Stimulated activated CD8-positive, alpha-beta memory T cell treated with anti-CD3 and anti-CD28 coated beads, Interleukin-7, amount 100 ng/mL, for 48 hours (primary cell): Measurements from ENCODE around the gene EMID1.

Source experiments
- DNase-seq, 2 donors: peaks; one replicate each; pipeline ENCODE4 v3.0.0-alpha.2; 2020; ENCODE audit warnings: low read depth in 1 of 2; ENCODE audit errors: extremely low read depth in 1 of 2

EMID1 gene

GRCh38 chr22:29258407-29259252, 52.9 kb downstream of the EMID1 start:
- DNase-seq, result no peak

DNA sequence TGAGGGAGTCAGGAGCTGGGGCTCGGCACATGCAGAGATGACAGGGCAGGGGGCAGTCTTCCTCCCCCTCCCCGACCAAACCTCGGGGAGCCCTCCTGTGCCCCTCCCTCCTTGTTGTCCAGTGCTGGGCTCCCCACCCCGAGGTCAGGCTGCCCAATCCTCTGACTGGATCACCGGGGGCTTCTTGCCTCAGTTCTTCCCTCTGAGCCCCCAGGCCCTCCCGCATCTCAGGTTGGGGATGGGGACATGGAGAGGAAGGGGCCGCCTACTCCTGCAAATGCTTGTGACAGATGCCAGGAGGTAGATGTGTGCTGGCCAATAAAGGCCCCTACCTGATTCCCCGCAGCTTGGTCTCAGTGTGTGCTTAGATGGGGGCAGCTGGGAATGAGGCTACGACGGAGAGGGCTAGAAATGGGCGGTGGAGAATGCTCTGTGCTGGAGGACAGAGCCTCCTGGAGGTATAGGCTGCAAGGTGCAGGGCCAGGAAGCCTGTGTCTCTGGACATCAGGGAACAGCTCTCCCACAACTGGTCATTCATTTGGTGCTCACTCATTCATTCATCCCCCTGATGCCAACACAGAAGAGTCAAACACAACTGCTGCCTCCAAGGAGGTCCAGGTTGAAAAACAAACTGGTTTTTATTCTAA, 53.7 kb downstream of the EMID1 start:
- DNase-seq, result no peak

- no peak for DNase-seq
These were observed 54.4 kb downstream of the EMID1 start for GRCh38 chr22:29260031-29260560.

DNA sequence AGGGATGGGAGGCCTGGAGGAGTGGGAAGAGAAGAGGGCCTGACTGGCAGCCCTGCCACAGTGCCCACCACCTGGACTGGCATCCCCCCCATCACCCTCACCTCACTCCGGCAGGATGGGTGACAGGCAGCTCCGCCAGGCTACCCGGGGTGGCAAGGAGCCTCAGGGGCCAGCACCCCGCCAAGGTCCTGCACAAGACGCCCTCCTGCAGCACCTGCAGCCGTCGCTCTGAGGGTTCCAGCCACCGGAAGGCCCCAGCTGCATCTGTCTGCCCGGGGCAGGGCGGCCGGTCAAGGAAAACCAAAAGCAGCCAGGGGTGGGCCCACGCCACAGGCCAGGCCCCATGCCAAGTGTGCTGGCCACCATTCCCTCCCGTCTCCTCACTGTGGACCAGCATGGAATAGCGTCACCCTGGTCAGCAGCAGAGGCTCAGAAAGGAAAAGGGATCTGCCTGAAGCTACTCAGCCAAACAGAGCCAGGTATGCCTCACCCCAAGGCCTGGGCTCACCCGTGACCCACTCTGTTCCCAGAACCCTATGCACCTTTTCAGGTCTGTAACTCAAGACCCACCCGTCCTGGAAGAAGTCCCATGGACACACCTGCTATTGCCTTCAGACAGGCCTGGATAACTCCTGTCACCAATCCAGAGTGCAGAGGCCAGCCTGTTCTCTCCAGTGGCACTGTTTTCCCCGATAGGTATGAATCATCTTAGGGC, 55.1 kb downstream of the EMID1 start:
- no peak for DNase-seq

DNA sequence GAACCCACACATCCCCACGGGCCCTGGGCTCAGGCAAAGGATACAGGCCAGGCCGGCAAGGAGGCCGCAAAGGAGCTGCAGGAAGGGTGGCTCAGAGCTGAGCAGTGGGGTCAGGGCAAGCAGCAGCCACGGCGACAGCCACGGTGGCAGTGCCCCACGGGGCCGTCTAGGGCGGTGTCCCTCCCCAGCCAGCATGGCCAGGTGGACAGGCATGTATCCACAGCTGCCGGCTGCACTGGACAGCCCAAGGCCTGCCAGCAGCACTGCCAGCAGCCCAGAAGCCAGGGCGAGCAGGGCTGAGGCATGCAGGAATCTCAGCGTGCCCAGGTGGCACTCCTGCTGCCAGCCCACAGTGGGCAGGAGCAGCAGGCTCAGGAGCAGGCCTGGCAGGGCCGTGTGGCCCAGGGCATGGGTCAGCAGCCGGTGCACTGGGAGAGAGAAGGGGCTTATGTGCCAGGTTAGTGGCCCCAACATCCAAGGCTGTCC, 58.1 kb downstream of the EMID1 start:
- no peak for DNase-seq

GRCh38 chr22:29265305-29265704, 59.6 kb downstream of the EMID1 start:
- no peak for DNase-seq

- no peak for DNase-seq
These were observed 60.2 kb downstream of the EMID1 start for GRCh38 chr22:29265929-29266328.

DNA sequence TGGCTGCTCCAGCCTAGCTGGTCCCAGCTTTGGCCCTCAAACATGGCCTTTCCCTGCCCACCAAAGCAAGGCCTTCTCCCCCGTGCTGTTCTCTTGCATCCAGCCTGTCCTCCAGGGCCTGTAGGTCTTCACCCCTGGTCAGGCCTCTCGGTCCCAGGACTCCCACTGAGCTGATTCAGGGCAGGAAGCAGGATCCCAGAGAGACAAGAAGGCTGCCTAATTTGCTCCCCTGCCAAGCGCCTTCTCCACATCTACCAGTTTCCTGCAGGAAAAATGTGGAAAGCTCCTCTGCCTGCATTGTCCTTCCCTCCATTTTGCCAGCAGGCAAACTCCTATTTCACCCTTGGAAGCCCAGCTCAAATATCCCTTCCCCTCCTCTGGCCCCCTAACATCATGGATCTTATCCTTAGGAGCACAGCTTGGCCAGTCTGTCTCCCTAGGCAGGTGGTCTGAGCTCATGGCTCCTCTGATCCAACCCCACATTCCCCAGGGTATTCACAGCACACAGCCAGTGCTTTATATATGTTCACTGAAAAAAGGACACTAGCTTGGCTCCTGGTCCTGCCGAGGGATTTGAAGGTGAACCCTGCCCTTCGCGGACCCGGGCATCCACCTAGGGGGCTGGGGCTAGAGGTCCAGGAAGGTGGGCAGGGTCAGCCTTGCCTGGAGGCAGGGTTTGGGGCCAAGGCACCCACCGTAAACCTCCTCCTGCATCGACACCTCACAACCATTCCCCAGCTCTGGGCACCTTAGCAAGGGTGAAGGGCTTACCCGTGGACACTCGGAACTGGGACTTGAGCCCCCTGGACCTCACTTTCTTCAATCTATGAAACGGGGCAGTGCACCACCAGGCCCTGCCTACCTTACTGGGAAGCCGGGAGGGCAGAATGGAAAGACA, 61.1 kb downstream of the EMID1 start:
- DNase-seq, result no peak

- DNase-seq, result no peak
These were observed 61.8 kb downstream of the EMID1 start for GRCh38 chr22:29267462-29267857.

DNA sequence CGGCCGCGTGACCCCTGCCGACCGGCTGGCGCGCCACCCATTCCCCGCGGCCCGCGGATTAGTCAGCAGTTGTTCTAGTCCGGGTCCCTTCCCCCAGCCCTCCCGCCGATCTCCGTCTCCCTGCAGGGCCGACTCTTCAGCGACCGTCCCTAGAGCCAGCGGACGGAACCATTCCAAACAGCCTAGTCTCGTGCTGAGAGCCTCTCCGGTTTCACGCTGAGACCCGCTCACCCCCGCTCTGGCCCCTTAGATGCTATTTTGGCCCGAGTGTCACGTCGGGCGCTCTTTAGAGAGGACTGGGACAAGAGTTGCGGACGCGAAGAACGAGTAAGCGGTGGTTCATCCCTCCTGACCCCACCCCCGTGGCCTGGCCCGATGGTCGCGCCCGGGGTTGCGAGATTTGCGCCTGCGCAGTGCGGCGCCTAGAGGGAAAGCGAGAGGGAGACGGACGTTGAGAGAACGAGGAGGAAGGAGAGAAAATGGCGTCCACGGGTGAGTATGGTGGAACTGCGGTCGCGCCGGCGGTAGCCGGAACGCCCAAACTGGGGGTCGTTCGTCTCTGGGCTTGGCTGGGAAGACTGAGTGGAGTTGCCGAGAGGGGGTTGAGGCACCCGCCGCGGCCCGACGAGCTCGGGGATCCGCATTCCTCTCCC, 62.3 kb downstream of the EMID1 start, which contains the start of the genes EWSR1 and RHBDD3:
Gene EWSR1, plus strand, starts transcription at position 411 of the 653 bp plus-strand sequence. Its CDS starts 69 bp downstream, at position 480.
Gene RHBDD3, minus strand, starts transcription at position 124 of the 653 bp plus-strand sequence. CDS start 2,355 bp downstream, outside the sequence.
- DNase-seq, result peak; percentile 92 to 95

DNA sequence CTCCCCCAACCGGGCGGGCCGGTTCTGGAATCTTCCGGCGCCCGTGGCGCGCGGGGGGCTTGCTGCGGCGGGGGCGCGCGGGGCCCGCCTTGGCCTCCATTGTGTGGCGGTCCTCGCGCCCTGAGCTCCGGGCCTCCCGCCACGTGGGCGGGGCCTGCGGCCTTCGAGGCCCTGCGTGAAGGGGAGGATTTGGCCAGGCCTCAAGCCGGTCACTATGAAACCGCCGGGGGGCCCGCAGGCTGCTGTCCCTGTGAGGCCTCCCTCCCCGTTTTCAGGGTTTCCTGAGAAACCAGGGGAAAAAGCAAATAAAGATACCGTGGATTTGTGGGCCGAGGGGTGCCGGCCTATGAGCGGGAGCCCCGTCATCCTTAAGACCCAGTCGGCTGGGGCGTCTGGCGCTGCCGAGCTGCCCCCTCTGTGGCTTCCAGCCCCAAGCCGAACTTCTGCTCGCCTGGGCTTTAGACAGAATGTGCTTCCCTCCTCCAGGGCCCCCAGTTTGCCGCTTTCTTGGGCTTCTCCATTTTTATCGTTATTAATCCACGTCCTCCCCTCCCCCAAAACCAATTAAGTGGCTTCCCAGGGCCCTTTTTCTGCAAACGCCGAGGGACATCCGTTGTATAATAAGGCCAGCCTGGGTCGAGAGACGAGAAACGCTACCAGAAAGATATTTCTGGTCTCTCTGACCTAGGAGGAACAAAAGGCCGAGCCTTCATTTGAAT, 63.0 kb downstream of the EMID1 start:
- peak in 1 of 2 donors; percentile 19 for DNase-seq

DNA sequence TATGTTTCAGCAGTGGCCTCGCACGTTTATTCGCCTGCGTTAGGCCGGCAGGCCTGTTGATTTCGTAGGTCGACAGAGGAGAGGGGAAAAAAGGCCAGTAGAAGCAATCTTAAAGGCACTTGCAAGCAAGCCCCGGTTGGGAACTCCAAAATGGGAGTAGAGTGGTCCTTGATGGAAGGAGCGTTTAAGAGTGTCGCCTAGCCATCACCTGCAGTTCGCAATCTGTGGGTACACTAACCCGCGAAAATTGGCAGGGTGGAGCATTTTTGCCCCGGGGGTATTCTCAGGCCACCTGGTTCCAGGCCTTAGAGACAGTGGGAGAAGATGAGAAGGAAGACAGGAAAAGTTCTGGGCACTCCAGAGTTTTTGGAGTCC, 63.5 kb downstream of the EMID1 start:
- DNase-seq, result no peak

DNA sequence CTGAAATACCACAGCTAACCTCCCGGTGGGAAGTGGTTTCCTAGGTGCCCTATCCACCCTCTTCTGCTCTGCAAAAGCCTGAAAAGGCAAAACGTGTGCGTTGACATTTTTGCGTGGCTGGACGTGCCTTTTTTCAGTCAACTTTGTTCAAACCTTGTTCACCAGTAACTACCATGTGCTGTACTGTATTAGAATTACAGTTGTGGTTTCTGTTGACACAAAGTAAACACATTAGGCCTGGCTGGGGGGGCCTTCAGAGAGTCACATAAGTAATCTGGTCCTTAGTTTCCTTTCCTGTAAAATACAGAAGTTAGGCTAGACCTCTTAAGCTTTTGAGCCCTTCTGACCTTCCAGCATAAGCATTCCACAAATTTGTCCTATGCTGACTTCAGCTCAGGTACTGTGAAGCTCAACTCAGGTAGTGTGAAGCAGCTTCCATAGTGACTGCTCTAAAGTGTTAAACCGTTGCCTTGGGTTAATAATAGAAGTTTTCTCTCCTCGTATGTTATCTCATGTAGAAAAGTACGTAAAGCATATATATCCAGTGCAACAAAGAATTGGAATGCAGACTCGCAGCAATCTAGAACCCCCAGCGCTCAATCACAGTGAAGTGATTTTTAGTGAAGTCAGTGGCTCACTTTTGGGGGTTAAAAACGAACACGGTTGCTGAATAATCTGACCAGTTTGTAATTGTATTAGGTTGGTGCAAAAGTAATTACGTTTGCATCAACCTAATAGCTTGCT, 64.2 kb downstream of the EMID1 start:
- no peak for DNase-seq

- no peak for DNase-seq
These were observed 65.0 kb downstream of the EMID1 start for GRCh38 chr22:29270475-29271271.

- DNase-seq, result no peak
These were observed 66.9 kb downstream of the EMID1 start for GRCh38 chr22:29272624-29273023.

DNA sequence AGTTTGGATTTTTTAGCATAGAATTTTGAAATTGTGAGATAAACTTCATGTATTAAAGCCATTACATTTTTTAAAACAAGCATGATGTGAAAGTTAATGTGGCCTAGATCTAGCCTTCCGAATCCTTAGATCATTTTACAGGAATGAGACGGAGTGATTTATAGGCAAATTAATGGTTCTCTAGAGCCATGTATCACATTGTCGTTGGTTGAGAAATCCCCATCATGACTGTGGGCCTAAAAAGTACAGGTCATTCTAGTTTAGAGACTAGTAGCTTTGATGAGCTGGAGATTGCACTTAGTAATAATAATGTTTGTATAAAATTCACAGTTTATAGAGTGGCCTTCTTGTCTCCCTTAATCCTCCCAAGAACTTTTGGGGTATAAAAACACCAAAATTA, 69.5 kb downstream of the EMID1 start:
- no peak for DNase-seq

DNA sequence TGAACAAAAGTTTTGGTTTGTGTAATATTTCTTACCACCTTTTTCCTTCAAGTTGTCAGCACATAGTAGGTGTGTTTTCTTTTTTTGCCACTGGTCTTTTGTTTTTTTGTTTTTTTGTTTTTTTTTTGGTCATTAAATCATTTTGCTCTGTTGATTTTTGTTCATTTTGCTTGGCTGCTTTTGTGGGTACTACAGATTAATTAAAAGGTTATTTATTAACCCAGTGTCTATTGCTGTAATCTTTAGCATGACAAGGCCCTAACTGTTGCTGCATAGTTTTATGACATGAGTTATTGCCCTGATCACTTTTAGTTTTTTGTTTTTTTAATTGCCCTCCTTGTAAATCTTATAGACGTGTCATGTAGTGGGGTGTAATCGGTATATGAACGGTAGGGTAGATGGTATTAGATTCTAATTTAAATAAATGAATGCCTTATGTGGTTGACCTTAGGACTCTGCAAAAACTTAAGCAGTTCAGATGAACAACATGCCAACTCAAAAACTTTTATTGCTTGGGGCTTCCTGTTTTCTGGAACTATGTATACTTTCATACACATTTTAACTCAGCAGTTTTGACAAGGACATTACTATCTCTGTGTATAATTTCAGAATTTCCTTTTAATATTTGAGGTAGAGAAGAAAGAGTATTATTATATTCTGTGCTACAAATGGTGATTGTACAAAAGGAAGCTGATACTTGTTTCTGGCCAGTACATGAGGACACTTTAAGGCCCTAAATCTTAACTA, 70.3 kb downstream of the EMID1 start:
- no peak for DNase-seq
